HCT116 (cell line): Measurements from ENCODE around the gene BCDIN3D. TPM values are rescaled to one million over a fixed set of nuclear protein-coding genes. Genes with fewer than 3 reads are reported as not detected.

ENCODE experiments used
- ATAC-seq: fragments of 200-7000 bp; cut with Tn5 transposase; 2 replicates; pipeline ENCODE4 v1.9.1; 2020; ENCODE audit warnings: mild to moderate bottlenecking, moderate library complexity
- BruUV-seq: library from RNA; stranded (reverse); fragments of 400-500 nt; replicated peaks from 2 replicates; lab custom pipeline; 2021; lab: Mats Ljungman, UMichigan
- CTCF ChIA-PET: fragments of 300-600 bp; sonication (Branson Sonifier 250); formaldehyde crosslinking; loops from one replicate; lab custom pipeline; 2021; ENCODE audit warnings: antibody characterized with exemption; lab: Charles Lee
- POLR2A ChIA-PET: fragments of 300-600, 350-600 bp; sonication (Branson Sonifier 250); formaldehyde crosslinking; loops from one replicate; lab custom pipeline; 2021; ENCODE audit warnings: antibody characterized with exemption; lab: Charles Lee
- RAD21 ChIA-PET, 2 experiments: fragments of 300-600 bp; sonication (Branson Sonifier 250); formaldehyde crosslinking; loops; one replicate each; lab custom pipeline; 2023; ENCODE audit warnings: low total read pairs in 2 of 2; ENCODE audit not compliant: uncharacterized antibody in 2 of 2, unreplicated experiment in 2 of 2, low non-redundant PET in 1 of 2; lab: Charles Lee
- DNase-seq: peaks from one replicate; pipeline ENCODE4 v3.0.0-alpha.2; 2010; ENCODE audit warnings: low read depth, low spot score
- H2AFZ ChIP-seq: fragments of 200-600 bp; shearing (Covaris generic), sonication (generic); 2 replicates; pipeline ENCODE4 v1.6.1; 2017; ENCODE audit warnings: low read depth, mixed run types, mixed read lengths, antibody characterized with exemption, low read length; ENCODE audit not compliant: poor library complexity, severe bottlenecking
- H3K27ac ChIP-seq: 2 replicates; pipeline ENCODE4 v1.5.1; 2012; ENCODE audit warnings: low read depth, low read length
- H3K27me3 ChIP-seq: fragments of 200-600 bp; sonication (generic); 2 replicates; pipeline ENCODE4 v1.6.1; 2016; ENCODE audit warnings: mixed run types, low read length, mixed read lengths; ENCODE audit not compliant: insufficient read depth
- H3K36me3 ChIP-seq, 2 experiments: fragments of 200-500 bp in 1 of 2; fragments of 200-600 bp in 1 of 2; sonication (Bioruptor generic) in 1 of 2; sonication (generic) in 1 of 2; 2 replicates each; pipeline versions ENCODE4 v1.5.1 to v1.6.1; 2014 to 2016; ENCODE audit warnings: low read length in 2 of 2, inconsistent platforms in 1 of 2, mixed read lengths in 1 of 2, mixed run types in 1 of 2; ENCODE audit not compliant: insufficient read depth in 2 of 2, control insufficient read depth in 1 of 2
- H3K4me1 ChIP-seq, 2 experiments: fragments of 200-600 bp in 1 of 2; sonication (generic) in 1 of 2; 2 replicates each; pipeline versions ENCODE4 v1.5.1 to v1.6.1; 2012 to 2017; ENCODE audit warnings: low read length in 2 of 2, inconsistent platforms in 1 of 2, mild to moderate bottlenecking in 1 of 2, mixed read lengths in 1 of 2, mixed run types in 1 of 2, moderate library complexity in 1 of 2; ENCODE audit not compliant: insufficient read depth in 2 of 2, control insufficient read depth in 1 of 2
- H3K4me2 ChIP-seq: fragments of 200-600 bp; sonication (generic); 2 replicates; pipeline ENCODE4 v1.6.1; 2017; ENCODE audit warnings: mixed run types, low read length, mixed read lengths
- H3K4me3 ChIP-seq, 2 experiments: fragments of 200-600 bp in 1 of 2; sonication (generic) in 1 of 2; replicated peaks in 1 of 2; 2 replicates each; pipeline ENCODE4 v1.5.1; 2011 to 2016; ENCODE audit warnings: low read length in 2 of 2, control low read depth in 1 of 2, low read depth in 1 of 2, mild to moderate bottlenecking in 1 of 2, mixed read lengths in 1 of 2, mixed run types in 1 of 2
- H3K79me2 ChIP-seq: fragments of 200-600 bp; sonication (generic); 2 replicates; pipeline ENCODE4 v1.6.1; 2017; ENCODE audit warnings: mild to moderate bottlenecking, mixed run types, low read length, moderate library complexity, mixed read lengths; ENCODE audit not compliant: insufficient read depth
- H3K9ac ChIP-seq: fragments of 200-600 bp; sonication (generic); 2 replicates; pipeline ENCODE4 v1.6.1; 2016; ENCODE audit warnings: low read length, mixed read lengths
- H3K9me2 ChIP-seq: fragments of 200-600 bp; sonication (generic), shearing (Covaris generic); 2 replicates; pipeline ENCODE4 v1.6.1; 2017; ENCODE audit warnings: mixed run types, mild to moderate bottlenecking, moderate library complexity; ENCODE audit not compliant: insufficient read depth
- H3K9me3 ChIP-seq, 2 experiments: fragments of 200-500 bp in 1 of 2; fragments of 200-600 bp in 1 of 2; sonication (Bioruptor generic) in 1 of 2; sonication (generic) in 1 of 2; 2 replicates each; pipeline ENCODE4 v1.6.1; 2014 to 2017; ENCODE audit warnings: low read length in 2 of 2, mixed read lengths in 2 of 2, inconsistent platforms in 1 of 2, low read depth in 1 of 2, mild to moderate bottlenecking in 1 of 2, mixed run types in 1 of 2, moderate library complexity in 1 of 2; ENCODE audit not compliant: control insufficient read depth in 1 of 2, insufficient read depth in 1 of 2
- H4K20me1 ChIP-seq: fragments of 200-600 bp; sonication (generic), shearing (Covaris generic); 2 replicates; pipeline ENCODE4 v1.6.1; 2017; ENCODE audit warnings: mixed run types, mild to moderate bottlenecking, moderate library complexity; ENCODE audit not compliant: insufficient read depth
- CBX3 ChIP-seq: IDR thresholded peaks from 2 replicates; pipeline ENCODE4 v1.6.1; 2012; ENCODE audit warnings: low read depth
- CEBPB ChIP-seq: IDR thresholded peaks from 2 replicates; pipeline ENCODE4 v1.6.1; 2012; ENCODE audit warnings: low read depth
- EZH2 ChIP-seq: fragments of 200-600 bp; sonication (generic); IDR thresholded peaks from 2 replicates; pipeline ENCODE4 v1.6.1; 2017; ENCODE audit warnings: antibody characterized with exemption, mixed run types
- FOSL1 ChIP-seq: IDR thresholded peaks from 2 replicates; pipeline ENCODE4 v1.6.1; 2012; ENCODE audit warnings: low read depth
- JUND ChIP-seq: IDR thresholded peaks from 2 replicates; pipeline ENCODE4 v1.6.1; 2012
- POLR2A ChIP-seq: IDR thresholded peaks from 2 replicates; pipeline ENCODE4 v1.7.0; 2011; ENCODE audit warnings: borderline replicate concordance; ENCODE audit not compliant: insufficient read depth, insufficient read length; ENCODE audit errors: extremely low read depth
- POLR2AphosphoS5 ChIP-seq: IDR thresholded peaks from 2 replicates; pipeline ENCODE4 v1.6.1; 2011; ENCODE audit warnings: mild to moderate bottlenecking, low read depth, low read length, moderate library complexity
- SIN3A ChIP-seq: IDR thresholded peaks from 2 replicates; pipeline ENCODE4 v1.6.1; 2012; ENCODE audit warnings: low read depth
- intact Hi-C: fragments of 100-400 bp; cut with micrococcal nuclease; formaldehyde crosslinking; loops from 2 replicates; pipeline ENCODE4 v1.10.0; 2022
- total RNA-seq: library from RNA; stranded (reverse); gene quantifications from one replicate; pipeline ENCODE4 v1.2.1, GENCODE V29; 2021; ENCODE audit not compliant: unreplicated experiment
- TF ChIP-seq, protein P1 (sequence below): IDR thresholded peaks from 2 replicates; pipeline ENCODE4 v1.6.1; 2012
- TF ChIP-seq, protein P2 (sequence below), 3 experiments: fragments of 200-600 bp in 1 of 3; sonication (generic) in 1 of 3; IDR thresholded peaks in 2 of 3; conservative IDR thresholded peaks in 1 of 3; 2 replicates each; pipeline ENCODE4 v1.5.1; 2012 to 2017; ENCODE audit warnings: low read depth in 2 of 3, low read length in 2 of 3, antibody characterized with exemption in 1 of 3, borderline replicate concordance in 1 of 3, control low read depth in 1 of 3, mild to moderate bottlenecking in 1 of 3, mixed read lengths in 1 of 3, mixed run types in 1 of 3, moderate library complexity in 1 of 3; ENCODE audit not compliant: insufficient read depth in 1 of 3

Gene BCDIN3D
- total RNA-seq, 1 experiment from 2014 or later: 5.7 TPM

DNA sequence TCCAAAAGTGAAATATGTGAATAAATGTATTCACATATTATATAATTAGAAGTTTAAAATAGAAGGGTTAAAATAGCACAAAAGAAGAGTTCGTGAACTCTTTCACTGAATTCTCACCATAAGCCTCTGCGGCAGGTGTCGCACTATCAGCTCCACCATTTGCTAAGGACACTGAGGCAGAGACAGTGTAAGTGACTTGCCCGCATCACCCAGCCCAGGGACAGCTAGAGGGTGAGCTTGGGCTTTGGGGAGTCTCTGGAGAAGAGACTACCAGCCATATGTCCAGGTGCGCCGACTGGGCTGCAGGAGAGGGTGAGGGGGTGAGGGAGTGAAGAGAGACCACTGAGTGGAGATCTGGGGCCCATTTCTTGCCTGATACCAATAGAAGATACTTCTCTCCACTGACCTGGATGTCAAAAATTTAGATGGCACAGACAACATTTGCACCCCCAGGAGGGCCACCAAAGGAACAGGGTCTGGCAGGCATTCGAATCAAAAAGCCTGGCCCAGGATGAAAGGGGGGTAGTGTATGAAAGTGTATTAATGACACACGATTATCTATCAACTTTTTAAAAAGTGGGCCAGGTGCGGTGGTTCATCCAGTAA, 32.3 kb upstream of the BCDIN3D start:
- intact Hi-C loops: no loop called here
- no peak for DNase-seq
- Histone ChIP-seq H3K79me2 (no peaks in the 10 kb centered on the region), H4K20me1 (no peaks in the 10 kb centered on the region), H3K4me3 (no peak overlapping the region), H2AFZ (no peak overlapping the region), H3K4me1 (no peaks in the 10 kb centered on the region), H3K9me2 (no peaks in the 10 kb centered on the region), H3K4me2 (no peak overlapping the region), H3K9me3 (peaks cover 0 to 10% of the 10 kb centered on the region in 2 experiments; a peak in 1 of 4 replicates), H3K27ac (no peak overlapping the region), H3K27me3 (no peaks in the 10 kb centered on the region), H3K9ac (no peak overlapping the region), H3K36me3 (no peaks in the 10 kb centered on the region)
- TF ChIP-seq, protein P1, sequence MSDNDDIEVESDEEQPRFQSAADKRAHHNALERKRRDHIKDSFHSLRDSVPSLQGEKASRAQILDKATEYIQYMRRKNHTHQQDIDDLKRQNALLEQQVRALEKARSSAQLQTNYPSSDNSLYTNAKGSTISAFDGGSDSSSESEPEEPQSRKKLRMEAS: no peak
- TF ChIP-seq CEBPB (no peak), EZH2 (no peak), JUND (no peak), SIN3A (no peak), FOSL1 (no peak), POLR2A (no peak), POLR2AphosphoS5 (no peak), CBX3 (no peak)
- TF ChIP-seq, protein P2, sequence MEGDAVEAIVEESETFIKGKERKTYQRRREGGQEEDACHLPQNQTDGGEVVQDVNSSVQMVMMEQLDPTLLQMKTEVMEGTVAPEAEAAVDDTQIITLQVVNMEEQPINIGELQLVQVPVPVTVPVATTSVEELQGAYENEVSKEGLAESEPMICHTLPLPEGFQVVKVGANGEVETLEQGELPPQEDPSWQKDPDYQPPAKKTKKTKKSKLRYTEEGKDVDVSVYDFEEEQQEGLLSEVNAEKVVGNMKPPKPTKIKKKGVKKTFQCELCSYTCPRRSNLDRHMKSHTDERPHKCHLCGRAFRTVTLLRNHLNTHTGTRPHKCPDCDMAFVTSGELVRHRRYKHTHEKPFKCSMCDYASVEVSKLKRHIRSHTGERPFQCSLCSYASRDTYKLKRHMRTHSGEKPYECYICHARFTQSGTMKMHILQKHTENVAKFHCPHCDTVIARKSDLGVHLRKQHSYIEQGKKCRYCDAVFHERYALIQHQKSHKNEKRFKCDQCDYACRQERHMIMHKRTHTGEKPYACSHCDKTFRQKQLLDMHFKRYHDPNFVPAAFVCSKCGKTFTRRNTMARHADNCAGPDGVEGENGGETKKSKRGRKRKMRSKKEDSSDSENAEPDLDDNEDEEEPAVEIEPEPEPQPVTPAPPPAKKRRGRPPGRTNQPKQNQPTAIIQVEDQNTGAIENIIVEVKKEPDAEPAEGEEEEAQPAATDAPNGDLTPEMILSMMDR (IDR thresholded peaks at IDR 0.05 in 2 of 3, conservative IDR thresholded peaks at IDR 0.05 in 1 of 3; ENCODE audit: borderline replicate concordance in 1 of 3, insufficient read depth in 1 of 3, low read depth in 2 of 3, low read length in 2 of 3): no peak
- ChIA-PET RAD21 (no interaction called here), CTCF (no interaction called here), POLR2A (no interaction called here)
- BruUV-seq: no TSS peak
- no peak for ATAC-seq
